GM19463 (cell line): ENCODE measurements around the gene RGS6.

Experiments
- ATAC-seq: cut with Tn5 transposase; IDR thresholded peaks from one replicate; pipeline ENCODE4 v1.9.1; 2021; ENCODE audit warnings: mild to moderate bottlenecking, moderate library complexity; ENCODE audit not compliant: unreplicated experiment

RGS6 gene

DNA sequence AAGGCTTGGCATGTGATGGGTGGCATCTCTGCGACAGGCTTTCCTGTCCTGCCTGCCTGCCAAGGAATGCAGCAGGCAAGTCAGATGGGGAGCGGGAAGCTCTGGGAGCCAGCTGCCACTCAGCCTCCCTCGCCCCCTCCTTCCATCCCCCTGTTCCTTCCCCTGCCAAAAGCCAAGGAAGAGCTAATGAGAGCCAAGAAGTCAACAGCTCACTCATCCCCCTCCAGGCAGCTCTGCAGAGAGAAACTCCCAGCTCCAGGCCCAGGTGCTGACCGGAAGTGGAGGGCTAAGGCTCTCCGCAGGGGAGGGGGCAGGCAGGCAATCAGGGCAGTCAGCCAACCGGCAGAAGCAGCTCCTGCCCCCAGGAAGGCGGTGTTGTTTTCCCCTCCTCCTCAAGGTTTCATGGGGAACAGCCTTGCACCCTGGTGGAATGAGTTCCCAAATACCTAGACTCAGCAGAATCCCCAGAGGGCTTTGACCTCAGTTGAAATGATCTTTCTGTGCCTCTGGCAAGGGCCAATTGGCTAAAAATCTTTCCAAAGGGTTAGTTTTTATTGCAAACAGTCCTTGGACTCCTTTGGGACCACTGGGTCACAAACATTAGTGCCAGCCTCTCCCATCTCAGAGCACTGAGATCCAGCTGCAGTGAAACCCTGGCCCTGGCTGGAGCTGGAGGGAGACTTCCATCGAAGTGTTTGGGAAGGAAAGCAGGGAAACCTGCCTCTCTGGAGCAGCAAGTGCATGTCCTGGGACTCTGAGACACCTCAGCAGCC is 612.6 kb downstream of the RGS6 start:
- ATAC-seq, result no peak

DNA sequence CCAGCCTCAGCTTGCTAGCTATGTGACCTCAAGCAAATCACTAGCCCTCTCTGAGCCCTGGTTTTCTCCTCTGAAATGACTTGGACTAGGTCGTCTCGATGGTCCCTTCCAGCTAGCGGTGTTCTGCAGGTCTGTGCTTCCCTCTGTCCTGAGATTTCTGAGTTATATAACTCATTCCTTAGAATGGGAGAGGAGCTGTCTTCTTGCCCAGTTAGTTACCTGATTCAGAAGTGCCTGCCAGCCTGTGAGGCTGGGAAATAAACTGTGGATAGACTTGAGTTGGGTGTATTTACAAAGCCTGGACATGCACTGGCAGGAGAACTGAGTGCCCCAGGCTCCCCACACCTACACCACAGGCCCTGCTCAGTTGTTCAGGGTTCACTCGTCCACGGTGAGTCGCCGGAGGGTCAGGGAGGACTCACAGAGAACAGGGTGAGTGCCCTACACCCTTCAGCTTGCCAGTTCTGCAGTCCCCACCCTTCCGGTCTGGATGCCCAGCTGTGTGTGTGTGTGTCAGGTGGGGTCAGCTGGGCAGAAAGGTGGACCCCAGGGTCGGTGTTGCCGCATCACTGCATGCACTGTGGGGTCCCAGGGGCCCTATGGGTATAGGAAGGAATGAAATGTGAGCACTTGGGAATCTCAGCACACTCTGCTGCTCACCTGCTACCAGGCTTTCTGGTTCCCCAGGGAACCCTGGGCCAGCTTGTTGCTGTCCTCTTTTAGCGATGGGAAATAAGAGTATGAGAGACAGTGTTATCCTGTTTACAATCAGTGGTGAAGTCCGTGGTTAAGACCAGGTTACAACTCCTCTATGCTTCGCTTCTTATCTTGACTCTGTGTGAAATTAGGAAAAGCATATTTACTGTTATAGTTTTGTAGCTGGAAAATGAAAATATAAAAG is 613.4 kb downstream of the RGS6 start:
- no peak for ATAC-seq

DNA sequence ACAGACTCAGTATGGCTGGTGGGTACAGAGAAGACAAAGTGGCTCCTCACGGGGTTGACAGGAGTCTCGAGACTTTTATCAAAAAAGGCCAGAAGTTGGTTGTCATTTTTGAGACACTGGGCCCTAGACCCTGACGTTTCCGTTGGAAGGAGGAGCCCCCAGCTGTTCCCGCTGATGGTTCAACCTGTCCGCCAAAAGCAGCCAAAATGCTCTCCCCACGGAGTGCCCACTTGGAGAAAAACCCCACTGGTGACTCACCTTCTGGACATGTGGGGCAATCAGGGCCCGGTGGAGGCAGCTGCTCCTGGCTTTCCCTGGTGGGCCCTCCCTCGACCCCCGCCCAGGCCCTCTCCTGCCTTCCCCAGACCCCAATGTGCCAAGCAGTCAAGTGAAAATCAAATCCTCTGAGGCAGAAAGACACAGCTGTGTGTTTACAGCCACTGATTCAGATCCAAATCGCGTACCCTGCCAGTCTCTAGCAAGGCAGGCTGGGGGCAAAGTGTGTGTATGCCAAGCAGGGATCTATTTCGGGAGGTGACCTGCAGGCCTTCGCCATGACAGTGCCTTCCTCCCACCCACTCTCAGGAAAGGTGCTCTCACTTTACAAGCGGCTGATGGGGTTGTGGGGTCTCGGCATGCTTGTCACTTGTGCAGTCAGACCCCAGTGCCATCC is 614.3 kb downstream of the RGS6 start:
- ATAC-seq, result no peak

DNA sequence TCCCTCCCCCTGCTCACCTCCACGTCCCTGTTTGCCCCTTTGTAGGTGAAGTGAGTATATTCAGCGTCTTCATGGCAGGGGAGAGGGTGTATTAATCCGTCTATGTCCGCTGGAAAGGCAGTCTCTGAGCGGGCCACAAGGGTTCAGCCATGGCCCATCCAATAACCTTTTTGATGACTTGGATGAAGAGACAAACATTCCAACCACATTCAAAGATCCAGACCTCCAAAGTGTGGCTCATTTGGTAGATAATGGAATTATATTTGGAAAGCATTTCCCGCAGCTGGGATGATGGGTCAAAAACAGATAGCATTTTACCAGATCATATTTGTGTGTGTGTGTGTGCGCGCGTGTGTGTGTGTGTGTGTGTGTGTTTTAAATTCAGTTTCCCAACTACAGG is 615.8 kb downstream of the RGS6 start:
- no peak for ATAC-seq

DNA sequence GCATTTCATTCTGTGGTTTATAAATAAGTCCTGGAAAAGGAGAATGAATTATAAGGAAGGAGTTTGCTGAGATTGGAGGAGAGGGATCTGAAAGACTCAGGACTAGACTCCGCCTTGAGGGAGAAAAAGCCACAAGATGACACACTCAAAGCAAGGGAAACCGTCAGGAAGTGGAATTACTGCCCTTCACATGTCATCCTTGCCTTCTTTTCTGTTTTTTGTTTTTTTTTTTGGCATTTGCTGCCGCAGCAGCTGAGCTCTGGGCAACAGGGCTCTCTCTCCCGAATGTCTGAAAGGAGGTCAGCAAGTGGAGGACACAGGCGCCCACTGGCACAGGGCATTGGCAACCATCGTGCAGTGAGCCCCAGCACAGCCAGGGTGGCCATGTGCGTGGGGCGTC is 616.8 kb downstream of the RGS6 start:
- no peak for ATAC-seq

DNA sequence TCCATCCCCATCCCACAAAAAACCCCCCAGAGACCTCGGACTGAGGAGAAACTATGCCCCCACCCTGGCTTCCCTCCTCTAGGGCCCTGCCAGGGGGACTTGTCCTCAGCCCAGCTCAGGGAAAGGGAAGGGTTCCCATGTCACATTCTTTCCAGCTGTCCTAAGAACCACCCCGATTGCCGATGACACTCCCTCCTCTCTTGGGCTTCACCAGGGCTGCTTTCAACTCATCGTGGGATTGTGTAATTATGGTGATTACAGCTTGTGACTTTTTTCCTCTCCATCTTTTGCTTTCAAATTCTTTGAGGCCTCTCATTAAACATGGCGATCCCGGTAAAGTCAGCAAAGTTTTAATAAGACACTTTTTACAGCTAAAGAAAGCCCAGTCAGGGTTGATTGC is 617.6 kb downstream of the RGS6 start:
- no peak for ATAC-seq

DNA sequence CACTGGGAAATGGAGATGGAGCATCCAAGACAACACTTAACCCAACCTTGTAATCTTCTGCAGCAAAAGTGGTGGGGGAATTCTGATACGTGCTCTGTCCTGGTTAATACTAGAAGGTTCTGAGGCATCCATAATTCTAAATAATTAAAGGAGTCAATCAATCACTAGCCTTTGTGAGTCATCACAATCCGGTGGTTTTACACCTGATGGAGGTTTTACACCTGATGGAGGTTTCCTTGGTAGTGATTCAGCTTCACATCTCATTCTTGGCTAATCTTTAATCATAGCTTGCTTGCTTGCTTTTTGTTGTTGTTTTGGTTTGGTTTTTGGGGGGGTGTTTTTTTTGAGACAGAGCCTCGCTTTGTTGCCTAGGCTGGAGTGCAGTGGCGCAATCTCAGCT is 618.3 kb downstream of the RGS6 start:
- no peak for ATAC-seq

DNA sequence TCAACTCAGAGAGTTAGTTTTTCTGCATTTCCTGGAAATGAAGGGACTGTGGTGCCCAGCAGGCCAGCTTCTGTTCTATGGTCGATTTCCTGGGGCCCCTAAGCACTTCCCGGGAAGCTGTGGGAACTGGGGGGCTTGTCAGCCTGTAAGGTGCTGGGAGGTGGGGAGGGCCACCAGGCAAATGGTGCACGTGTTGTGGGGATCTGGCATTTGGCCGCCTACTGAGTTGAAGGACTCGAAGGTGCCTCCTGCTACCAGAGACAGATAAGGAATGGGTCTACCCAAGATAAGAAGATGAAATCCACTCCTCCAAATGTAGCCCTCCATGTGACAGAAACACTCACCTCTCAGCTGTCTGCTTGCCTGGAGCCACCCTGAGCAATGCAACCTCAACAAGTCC is 620.0 kb downstream of the RGS6 start:
- no peak for ATAC-seq

DNA sequence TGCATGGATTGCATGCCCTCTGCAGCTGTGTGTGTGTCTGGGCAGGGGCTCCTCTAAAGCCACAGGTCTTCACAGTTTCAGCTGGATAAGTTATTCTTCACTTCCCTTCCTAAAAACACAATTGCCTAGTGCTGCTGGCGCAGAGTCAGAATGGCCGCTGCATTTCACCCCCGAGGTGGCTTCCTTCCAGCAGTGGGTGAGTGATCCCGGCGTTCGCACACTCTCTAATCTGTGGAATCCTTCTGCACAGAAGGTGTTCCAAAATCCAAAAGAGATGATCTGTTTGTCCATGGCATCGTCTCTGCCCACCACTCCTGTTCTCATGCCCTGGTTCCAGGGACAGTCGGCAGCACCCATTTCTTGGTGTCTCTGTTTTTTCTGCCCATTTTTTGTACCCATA is 620.9 kb downstream of the RGS6 start:
- ATAC-seq, result no peak

DNA sequence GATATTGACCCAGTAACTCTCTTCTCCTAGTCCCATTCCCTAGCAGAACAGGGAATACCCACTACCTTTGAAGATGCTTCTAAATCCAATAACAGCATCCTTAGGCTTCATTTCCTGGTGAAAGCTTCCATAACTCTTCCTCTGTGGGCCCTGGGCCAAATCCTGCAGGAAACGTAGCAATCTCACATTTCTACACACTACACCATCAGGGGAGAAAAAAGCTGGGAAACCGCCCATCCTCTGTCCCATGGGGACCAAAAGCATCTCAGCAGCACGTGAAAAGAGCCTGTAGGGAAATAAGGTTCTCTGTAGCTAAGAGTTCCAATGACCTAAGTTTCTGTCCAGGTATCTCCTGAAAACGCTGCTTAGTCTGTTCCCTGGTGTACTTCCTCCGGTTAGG is 621.4 kb downstream of the RGS6 start:
- no peak for ATAC-seq

DNA sequence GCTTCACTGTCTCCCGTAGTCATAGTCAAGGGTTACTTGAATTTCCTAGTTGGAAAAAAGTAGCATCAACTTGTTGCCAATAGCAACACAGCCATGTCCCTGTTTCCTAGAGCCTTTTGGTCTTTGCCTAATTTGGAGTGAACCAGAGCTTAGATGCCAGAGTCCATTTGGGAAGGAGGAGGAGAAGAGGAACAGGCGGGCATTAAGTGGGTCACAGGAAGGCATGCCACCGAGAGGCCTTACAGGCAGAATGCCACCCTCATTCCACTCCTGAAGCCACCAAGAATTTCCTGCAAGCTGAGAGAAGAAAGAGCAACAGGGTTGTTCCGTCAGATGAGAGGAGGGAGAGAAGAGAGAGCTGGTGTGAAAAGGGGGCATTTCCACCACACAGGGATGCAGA is 622.2 kb downstream of the RGS6 start:
- no peak for ATAC-seq

DNA sequence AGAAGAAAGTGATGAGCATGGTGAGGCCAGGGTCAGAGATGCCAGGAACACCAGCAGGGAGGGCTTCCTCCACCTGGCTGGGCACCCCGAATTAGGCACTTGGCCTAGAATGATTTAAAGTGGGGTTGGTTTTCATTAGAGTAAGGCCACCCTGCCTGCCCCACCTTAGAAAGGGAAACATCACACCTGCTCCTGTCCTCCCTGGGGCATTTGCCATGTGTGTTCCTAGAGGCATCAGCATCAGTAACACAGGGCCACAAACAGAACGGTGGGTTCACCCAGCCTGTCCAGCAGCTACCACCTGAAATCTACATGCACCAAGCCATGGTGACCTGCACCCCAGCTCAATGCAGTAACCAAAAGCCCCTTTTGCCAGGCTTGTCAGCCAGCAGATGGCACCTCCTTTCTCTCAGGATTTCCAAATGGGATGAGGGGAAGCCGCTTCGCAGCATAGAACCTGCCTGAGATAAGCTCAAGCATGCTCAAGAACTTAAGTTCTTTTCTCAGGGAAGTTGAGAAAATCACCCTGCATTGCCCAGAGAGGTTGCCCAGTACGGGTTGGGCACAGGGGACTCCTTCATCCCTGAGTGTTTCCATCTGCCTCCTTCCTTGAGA is 622.9 kb downstream of the RGS6 start:
- ATAC-seq, result no peak

DNA sequence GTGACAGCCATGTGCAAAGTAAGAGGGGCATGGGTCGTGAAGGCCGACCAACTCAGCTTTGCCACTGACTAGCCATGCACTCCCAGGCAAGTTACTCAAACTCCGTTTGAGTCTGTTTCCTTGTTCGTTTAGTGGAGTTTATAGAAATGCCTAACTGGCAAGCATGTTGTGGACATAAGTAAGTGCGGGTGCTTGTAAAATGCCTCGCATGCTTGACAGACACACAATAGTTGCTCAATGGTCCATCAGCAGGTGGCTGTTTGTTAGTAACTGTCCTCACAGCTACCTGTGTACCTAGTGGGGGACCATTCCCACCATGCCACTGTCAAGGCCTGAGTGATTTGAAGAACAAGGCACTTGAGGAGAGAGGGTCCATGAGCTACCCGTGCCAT is 623.4 kb downstream of the RGS6 start:
- ATAC-seq, result no peak

DNA sequence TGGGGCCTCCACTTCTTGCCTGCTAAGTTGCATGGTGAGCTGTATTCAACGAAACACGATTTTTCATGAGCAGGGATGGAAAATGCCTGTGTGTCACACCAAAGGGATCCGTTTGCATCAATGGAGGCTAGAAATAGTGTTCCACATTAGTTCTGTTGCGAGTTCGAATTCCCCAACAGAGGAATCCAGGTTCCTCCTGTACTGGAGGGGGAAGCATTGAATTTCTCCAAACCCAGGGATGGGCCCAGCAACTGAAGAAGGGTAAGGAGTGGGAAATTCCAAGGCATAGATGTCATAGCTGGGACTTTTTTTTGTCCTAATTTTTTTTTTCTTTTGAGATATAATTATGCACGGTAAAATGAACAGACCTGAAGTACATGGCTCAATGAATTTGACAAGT is 625.4 kb downstream of the RGS6 start:
- no peak for ATAC-seq

DNA sequence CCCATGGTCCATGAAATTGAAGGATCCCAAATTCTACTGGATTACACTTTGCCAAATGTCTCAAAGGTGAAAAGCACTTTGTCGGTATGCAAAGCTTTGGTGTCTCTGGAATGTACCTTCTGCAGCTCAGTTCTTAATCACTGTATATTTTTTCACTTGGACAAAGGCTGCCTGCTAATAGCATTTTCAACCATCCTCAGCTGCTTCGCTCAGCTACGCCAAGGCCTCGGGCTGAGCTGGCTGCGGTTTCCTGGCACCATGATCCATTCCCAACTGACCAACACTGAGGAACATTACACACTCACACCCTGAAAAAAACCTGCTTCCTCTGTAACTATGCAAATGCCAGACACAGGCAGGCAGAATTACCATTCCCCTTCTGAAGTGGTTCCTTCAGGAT is 626.5 kb downstream of the RGS6 start:
- ATAC-seq, result no peak

DNA sequence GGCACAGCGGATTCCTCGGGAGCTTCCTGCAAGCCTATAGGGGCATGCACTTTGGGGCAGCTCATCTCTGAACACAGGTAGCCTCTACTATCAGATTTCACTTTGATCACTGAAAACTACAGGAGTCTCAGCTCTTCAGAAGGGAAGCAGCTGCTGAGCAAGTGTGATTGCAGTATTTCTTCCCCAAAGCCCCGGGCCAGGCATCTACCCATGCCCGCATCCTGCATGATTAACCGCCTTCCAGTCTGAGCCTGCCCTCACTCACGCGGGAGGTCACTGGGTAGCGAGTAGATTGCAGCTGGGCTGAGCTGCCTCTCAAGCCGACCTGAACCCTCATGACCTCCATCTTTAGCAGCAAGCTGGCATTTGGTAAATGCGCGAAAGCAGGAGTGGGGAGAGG is 627.0 kb downstream of the RGS6 start:
- no peak for ATAC-seq

DNA sequence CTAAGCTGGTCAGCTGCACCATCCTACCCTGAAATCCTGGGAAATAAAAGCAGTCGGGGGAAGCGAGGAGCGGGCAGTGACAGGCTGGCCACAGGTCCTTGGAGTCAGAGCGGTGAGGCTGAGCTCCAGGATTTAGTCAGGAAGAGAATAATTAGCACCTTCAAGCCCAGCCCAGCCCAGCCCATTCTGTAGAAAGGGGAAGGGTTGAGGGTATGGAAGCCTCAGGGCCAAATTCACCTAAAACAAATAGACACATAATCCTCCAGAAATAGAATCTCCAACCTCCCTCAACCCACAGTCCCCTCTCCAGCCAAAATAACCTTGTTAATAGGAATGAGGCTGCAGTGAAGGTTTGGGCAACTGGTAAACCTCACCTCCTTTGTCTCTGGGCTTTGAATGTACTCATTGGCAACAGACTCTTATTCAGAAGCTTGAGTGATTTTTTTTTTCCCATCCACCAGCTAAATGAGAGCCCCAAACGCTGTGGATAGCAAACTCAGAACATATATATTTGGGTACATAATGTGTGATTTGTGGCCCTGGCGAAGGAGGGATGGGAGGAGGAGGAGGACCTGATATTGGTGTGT is 627.5 kb downstream of the RGS6 start:
- no peak for ATAC-seq

DNA sequence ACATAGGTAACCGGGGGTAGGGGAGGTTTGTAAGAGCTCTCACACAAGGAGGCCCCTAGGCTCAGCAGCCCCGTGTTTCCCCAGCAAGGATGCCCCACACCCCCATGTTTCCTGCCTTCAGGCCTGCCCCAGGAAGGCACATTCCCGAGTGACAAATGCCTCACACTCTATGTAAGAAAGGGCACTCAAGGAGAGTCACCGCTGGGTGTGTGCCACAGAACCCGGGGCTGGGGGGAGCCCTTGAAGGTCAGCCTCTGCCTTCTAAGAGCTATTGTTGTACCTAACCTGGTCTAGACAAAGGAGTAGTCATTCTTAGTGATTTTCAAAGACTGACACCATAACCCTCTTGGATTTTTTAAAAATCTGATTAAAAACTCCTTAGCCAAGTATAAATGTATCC is 628.1 kb downstream of the RGS6 start:
- ATAC-seq, result no peak

DNA sequence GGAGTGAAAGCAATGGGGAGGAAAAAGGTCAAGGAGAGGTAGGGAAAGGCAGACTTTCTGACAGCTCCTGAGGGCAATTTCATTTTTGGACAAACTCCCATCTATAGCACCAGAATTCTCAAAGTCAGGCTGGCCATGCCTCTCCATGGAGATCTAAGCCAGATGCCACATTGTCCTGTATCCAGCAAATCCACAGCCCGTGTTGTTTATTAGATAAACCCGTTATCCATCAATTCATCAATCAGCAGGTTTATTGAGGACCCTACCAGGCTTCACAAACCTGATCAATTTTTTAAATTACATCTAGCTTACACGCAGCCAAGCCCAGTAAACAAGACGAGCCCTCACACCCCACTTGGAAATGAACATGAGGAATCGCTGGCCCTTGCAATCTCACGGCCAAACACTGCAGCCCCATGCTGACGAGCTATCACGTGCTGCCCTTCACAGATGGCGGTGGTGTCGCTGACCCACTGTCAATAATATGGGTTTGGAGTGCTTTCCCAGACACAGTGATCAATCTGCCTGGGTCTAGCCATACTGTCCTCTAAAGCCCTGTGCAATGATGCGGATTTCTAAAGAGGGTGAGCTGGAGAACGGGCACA is 628.8 kb downstream of the RGS6 start:
- no peak for ATAC-seq

DNA sequence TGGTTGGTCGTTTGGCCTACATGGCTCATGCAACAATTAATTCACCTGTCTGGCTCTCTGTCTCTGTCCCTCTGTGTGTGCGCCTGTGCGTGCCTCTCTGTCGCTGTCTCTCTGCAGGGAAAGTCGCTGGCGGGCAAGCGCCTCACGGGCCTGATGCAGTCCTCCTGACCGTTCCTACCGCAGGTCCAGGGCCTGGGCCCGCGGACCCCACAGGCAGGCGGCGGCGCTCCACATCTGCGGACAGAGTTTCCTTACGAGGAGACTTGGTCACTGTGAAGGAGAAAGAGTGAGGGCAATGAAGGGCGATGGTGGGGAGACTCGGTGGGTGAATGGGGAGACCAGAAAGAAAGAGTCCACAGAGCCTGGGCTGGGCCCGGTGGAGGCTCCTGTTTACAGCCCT is 630.1 kb downstream of the RGS6 start:
- ATAC-seq, result no peak

DNA sequence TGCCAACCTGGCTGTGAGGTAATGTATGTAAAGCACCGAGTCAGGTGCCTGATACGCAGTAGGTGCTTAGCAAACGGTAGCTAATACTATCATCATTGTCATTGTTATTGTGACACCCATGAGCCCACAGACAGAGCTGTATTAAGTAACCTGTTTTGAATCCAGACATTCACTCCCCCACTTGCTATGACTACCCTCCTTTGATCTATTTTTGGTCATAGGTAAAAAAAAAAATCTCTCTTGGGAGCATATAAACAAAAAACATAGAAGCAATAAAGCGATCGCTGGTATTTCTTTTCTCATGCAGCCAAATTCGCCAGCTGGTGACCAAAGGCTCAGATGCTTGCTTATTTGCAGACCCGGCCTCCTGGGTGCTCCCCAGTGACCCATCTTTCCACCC is 631.4 kb downstream of the RGS6 start:
- ATAC-seq, result no peak
